ENCODE measurements around the gene PRSS33.

DNA sequence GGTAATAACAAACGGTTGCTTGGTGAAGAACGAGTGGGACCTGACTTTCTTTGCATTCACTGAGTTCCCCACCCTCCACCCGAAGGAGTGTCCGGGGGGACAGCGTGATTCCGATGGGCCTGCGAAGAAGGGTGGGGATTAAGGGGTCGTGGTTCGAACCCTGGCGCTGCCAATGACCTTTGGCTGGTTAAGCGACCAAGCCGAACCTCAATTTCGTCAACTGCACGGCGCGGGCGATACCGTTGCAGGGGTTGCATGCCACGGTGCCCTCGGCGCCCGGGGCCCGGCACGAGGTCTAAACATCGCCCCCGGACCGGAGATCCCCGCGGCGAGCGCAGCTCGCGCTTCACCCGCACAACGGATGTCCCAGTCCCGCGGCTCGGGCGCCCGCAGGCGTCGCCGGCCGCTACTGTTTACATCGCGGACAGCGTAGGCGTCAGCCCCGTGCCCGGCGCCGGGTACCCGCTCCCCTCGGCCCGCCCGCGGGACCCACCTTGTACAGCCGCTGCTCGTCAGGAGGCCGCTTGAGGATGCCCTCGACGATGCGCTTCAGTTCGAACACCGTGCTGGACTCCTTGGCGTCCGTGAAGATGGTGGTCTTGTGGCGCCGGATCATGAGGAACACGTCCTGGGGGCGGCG lies 10.7 kb downstream of the PRSS33 start:
- TF ChIP-seq, protein P1, sequence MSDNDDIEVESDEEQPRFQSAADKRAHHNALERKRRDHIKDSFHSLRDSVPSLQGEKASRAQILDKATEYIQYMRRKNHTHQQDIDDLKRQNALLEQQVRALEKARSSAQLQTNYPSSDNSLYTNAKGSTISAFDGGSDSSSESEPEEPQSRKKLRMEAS (IDR thresholded peaks at IDR 0.05; ENCODE audit: low read depth, low read length), result no peak; the same call in 1 of the 2 replicates
- TF ChIP-seq, protein P2, sequence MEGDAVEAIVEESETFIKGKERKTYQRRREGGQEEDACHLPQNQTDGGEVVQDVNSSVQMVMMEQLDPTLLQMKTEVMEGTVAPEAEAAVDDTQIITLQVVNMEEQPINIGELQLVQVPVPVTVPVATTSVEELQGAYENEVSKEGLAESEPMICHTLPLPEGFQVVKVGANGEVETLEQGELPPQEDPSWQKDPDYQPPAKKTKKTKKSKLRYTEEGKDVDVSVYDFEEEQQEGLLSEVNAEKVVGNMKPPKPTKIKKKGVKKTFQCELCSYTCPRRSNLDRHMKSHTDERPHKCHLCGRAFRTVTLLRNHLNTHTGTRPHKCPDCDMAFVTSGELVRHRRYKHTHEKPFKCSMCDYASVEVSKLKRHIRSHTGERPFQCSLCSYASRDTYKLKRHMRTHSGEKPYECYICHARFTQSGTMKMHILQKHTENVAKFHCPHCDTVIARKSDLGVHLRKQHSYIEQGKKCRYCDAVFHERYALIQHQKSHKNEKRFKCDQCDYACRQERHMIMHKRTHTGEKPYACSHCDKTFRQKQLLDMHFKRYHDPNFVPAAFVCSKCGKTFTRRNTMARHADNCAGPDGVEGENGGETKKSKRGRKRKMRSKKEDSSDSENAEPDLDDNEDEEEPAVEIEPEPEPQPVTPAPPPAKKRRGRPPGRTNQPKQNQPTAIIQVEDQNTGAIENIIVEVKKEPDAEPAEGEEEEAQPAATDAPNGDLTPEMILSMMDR (IDR thresholded peaks at IDR 0.05; ENCODE audit: low read depth, low read length), result no peak

Measured in NB4 (cell line).